ENCODE data around the gene WNT8A.

- TF ChIP-seq, protein P1, sequence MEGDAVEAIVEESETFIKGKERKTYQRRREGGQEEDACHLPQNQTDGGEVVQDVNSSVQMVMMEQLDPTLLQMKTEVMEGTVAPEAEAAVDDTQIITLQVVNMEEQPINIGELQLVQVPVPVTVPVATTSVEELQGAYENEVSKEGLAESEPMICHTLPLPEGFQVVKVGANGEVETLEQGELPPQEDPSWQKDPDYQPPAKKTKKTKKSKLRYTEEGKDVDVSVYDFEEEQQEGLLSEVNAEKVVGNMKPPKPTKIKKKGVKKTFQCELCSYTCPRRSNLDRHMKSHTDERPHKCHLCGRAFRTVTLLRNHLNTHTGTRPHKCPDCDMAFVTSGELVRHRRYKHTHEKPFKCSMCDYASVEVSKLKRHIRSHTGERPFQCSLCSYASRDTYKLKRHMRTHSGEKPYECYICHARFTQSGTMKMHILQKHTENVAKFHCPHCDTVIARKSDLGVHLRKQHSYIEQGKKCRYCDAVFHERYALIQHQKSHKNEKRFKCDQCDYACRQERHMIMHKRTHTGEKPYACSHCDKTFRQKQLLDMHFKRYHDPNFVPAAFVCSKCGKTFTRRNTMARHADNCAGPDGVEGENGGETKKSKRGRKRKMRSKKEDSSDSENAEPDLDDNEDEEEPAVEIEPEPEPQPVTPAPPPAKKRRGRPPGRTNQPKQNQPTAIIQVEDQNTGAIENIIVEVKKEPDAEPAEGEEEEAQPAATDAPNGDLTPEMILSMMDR (conservative IDR thresholded peaks at IDR 0.05), result no peak
- no peak for TF ChIP-seq ZFX (IDR thresholded peaks at IDR 0.05)
These were observed 45.0 kb upstream of the WNT8A start for GRCh38 chr5:138038826-138039225.
